DND-41 (cell line): ENCODE results near the gene ASH1L.
"Not testable (repeated sequence)": the region's sequence is repeated elsewhere in the genome, so short reads cannot be mapped to it uniquely, and the experiment has no call there.

ENCODE experiments used
- ATAC-seq: fragments of 200-7000 bp; cut with Tn5 transposase; 3 replicates; pipeline ENCODE4 v1.9.1; 2021; ENCODE audit warnings: low read depth; ENCODE audit not compliant: insufficient read depth
- DNase-seq: peaks from one replicate; pipeline ENCODE4 v3.0.0-alpha.2; 2020
- H2AFZ ChIP-seq: 2 replicates; pipeline ENCODE4 v1.6.0; 2012; ENCODE audit warnings: low read depth, low read length
- H3K27ac ChIP-seq: 2 replicates; pipeline ENCODE4 v1.5.1; 2012; ENCODE audit warnings: low read length, inconsistent platforms
- H3K27me3 ChIP-seq: fragments of 200-600 bp; sonication (generic); 2 replicates; pipeline ENCODE4 v1.6.0; 2012; ENCODE audit warnings: low read length, mild to moderate bottlenecking, inconsistent platforms; ENCODE audit not compliant: insufficient read depth, poor library complexity
- H3K36me3 ChIP-seq: 2 replicates; pipeline ENCODE4 v1.5.1; 2012; ENCODE audit warnings: low read length, inconsistent platforms; ENCODE audit not compliant: insufficient read depth
- H3K4me1 ChIP-seq: 2 replicates; pipeline ENCODE4 v1.5.1; 2012; ENCODE audit warnings: mild to moderate bottlenecking, low read length; ENCODE audit not compliant: insufficient read depth
- H3K4me2 ChIP-seq: 2 replicates; pipeline ENCODE4 v1.6.0; 2012; ENCODE audit warnings: mild to moderate bottlenecking, moderate library complexity, low read length, inconsistent platforms; ENCODE audit not compliant: insufficient read depth
- H3K4me3 ChIP-seq, 2 experiments: fragments of 200-600 bp in 1 of 2; shearing (Covaris generic) in 1 of 2; 2 replicates each; pipeline ENCODE4 v1.5.1; 2012 to 2016; ENCODE audit warnings: inconsistent platforms in 2 of 2, low read length in 2 of 2, mild to moderate bottlenecking in 2 of 2, low read depth in 1 of 2, moderate library complexity in 1 of 2
- H3K79me2 ChIP-seq: 2 replicates; pipeline ENCODE4 v1.6.0; 2012; ENCODE audit warnings: low read length, inconsistent platforms; ENCODE audit not compliant: insufficient read depth
- H3K9ac ChIP-seq: 2 replicates; pipeline ENCODE4 v1.6.0; 2012; ENCODE audit warnings: low read depth, mild to moderate bottlenecking, inconsistent platforms, low read length, moderate library complexity
- H3K9me3 ChIP-seq: 2 replicates; pipeline ENCODE4 v1.5.1; 2012; ENCODE audit warnings: low read length, moderate library complexity, mild to moderate bottlenecking, inconsistent platforms; ENCODE audit not compliant: insufficient read depth, severe bottlenecking
- H4K20me1 ChIP-seq: 2 replicates; pipeline ENCODE4 v1.6.0; 2012; ENCODE audit warnings: low read length; ENCODE audit not compliant: insufficient read depth
- EZH2 ChIP-seq: IDR thresholded peaks from 3 replicates; pipeline ENCODE4 v1.6.1; 2012; ENCODE audit warnings: borderline replicate concordance, low read depth, mild to moderate bottlenecking, moderate library complexity, low read length, inconsistent platforms; ENCODE audit not compliant: severe bottlenecking
- TF ChIP-seq, protein P1 (sequence below): IDR thresholded peaks from 2 replicates; pipeline ENCODE4 v1.5.1; 2012; ENCODE audit warnings: borderline replicate concordance, low read length, moderate library complexity, mild to moderate bottlenecking; ENCODE audit not compliant: poor library complexity, severe bottlenecking; ENCODE audit errors: extremely low read depth

The ASH1L gene

DNA sequence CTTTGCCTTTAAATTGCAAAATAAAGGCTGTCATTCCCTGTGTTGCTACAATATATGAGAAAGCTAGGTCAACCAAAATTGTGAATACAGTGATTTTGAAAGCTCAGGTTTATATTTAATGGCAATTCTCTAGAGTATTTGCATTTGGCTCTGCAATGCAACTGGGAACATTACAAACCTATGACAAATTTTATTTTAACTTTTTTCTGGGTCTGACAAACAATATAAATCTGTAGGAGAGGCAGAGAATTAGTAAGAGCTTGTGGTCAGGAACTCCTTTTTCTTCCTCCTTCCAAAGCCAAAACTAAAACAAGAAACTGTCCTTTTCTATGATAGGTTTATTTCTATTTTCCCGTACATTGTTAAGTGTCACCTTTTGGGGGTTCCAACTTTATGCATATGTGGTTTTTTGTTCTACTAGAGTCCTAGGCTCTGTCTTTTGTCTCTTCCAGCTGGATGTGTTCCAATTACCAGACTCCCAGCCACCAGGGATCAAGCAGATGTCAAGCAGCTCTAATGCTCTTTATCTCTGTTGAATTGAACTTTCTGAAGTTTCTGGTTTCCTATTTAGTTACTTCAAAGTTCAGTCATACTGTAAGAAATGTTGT lies 106.9 kb downstream of the ASH1L start:
- H3K27me3 ChIP-seq: no peaks in the 10 kb centered on the region
- no peaks in the 10 kb centered on the region for H3K4me1 ChIP-seq
- no peak overlapping the region for H3K9ac ChIP-seq
- peaks cover 48% of the 10 kb centered on the region for H3K36me3 ChIP-seq
- H4K20me1 ChIP-seq: no peaks in the 10 kb centered on the region
- no peak overlapping the region for H2AFZ ChIP-seq
- H3K79me2 ChIP-seq: no peaks in the 10 kb centered on the region
- TF ChIP-seq, protein P1, sequence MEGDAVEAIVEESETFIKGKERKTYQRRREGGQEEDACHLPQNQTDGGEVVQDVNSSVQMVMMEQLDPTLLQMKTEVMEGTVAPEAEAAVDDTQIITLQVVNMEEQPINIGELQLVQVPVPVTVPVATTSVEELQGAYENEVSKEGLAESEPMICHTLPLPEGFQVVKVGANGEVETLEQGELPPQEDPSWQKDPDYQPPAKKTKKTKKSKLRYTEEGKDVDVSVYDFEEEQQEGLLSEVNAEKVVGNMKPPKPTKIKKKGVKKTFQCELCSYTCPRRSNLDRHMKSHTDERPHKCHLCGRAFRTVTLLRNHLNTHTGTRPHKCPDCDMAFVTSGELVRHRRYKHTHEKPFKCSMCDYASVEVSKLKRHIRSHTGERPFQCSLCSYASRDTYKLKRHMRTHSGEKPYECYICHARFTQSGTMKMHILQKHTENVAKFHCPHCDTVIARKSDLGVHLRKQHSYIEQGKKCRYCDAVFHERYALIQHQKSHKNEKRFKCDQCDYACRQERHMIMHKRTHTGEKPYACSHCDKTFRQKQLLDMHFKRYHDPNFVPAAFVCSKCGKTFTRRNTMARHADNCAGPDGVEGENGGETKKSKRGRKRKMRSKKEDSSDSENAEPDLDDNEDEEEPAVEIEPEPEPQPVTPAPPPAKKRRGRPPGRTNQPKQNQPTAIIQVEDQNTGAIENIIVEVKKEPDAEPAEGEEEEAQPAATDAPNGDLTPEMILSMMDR: no peak
- H3K4me2 ChIP-seq: no peak overlapping the region
- H3K9me3 ChIP-seq: no peaks in the 10 kb centered on the region
- no peak overlapping the region for H3K27ac ChIP-seq
- no peak for ATAC-seq
- no peak for DNase-seq
- H3K4me3 ChIP-seq: no peak overlapping the region

DNA sequence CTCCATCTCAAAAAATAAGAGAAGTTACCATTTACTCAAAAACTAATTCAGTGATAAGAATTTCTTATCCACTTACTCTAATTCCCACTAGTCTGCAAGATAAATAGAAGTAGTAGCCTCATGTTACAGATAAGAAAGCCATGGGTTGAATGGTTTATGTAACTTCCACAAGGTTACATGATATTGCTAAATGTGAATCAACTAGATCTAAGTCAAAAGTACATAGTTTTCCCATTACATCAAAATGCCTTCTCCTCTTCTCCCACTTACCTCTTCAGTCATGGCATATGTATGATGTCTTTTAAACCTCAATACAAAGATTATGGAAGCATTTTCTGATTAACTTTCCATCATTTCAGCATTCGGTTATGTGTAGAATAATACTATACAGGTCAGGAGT lies 108.5 kb downstream of the ASH1L start:
- Histone ChIP-seq H3K27ac (no peak overlapping the region), H2AFZ (no peak overlapping the region), H3K79me2 (no peaks in the 10 kb centered on the region), H3K9ac (no peak overlapping the region), H3K27me3 (no peaks in the 10 kb centered on the region), H3K36me3 (peaks cover 50% of the 10 kb centered on the region), H3K4me2 (no peak overlapping the region), H3K9me3 (no peaks in the 10 kb centered on the region), H3K4me3 (no peak overlapping the region), H4K20me1 (no peaks in the 10 kb centered on the region), H3K4me1 (no peaks in the 10 kb centered on the region)
- TF ChIP-seq, protein P1: no peak
- no peak for TF ChIP-seq EZH2
- DNase-seq: no peak
- no peak for ATAC-seq

DNA sequence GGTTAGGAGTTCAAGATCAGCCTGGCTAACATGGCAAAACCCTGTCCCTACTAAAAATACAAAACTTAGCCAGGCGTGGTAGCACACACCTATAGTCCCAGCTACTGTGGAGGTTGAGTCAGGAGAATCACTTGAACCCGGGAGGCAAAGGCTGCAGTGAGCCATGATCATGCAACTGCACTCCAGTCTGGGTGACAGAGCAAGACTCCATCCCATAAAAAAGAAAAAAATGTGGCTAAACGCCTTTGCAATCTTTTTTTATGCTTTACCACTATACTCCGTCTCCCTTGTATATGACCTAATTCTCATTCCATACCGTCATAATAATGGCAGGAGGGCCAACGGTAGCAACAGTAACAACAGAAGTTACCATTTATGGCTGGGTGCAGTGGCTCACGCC lies 109.5 kb downstream of the ASH1L start:
- Histone ChIP-seq H4K20me1 (no peaks in the 10 kb centered on the region), H3K79me2 (no peaks in the 10 kb centered on the region), H3K9ac (no peak overlapping the region), H3K27ac (no peak overlapping the region), H3K9me3 (no peaks in the 10 kb centered on the region), H3K36me3 (peaks cover 45% of the 10 kb centered on the region), H3K4me3 (no peak overlapping the region), H2AFZ (no peak overlapping the region), H3K27me3 (no peaks in the 10 kb centered on the region), H3K4me1 (no peaks in the 10 kb centered on the region), H3K4me2 (no peak overlapping the region)
- ATAC-seq: no peak
- TF ChIP-seq, protein P1: no peak
- TF ChIP-seq EZH2: no peak
- DNase-seq: no peak

DNA sequence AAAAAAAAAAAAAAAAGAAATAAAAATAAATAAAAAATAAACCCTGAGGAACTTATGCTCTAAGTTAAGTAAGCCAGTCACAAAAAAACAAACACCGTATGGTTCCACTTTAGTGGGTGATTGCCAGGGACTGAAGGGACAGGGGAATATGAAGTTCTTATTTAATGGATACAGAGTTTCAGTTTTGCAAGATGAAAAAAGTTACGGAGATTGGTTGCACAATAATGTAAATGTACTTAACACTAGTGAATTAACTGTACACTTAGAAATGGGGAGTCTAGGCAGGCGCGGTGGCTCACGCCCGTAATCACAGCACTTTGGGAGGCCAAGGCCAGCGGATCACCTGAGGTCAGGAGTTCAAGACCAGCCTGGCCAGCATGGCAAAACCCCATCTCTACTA lies 111.4 kb downstream of the ASH1L start:
- H3K79me2 ChIP-seq: no peaks in the 10 kb centered on the region
- peaks cover 34% of the 10 kb centered on the region for H3K36me3 ChIP-seq
- H3K27ac ChIP-seq: no peak overlapping the region
- no peak overlapping the region for H3K9ac ChIP-seq
- no peak overlapping the region for H3K4me2 ChIP-seq
- DNase-seq: no peak
- H3K27me3 ChIP-seq: no peaks in the 10 kb centered on the region
- no peaks in the 10 kb centered on the region for H4K20me1 ChIP-seq
- TF ChIP-seq, protein P1: no peak
- TF ChIP-seq EZH2: no peak
- no peak overlapping the region for H3K4me3 ChIP-seq
- no peak for ATAC-seq
- H2AFZ ChIP-seq: no peak overlapping the region
- H3K4me1 ChIP-seq: no peaks in the 10 kb centered on the region
- no peaks in the 10 kb centered on the region for H3K9me3 ChIP-seq

DNA sequence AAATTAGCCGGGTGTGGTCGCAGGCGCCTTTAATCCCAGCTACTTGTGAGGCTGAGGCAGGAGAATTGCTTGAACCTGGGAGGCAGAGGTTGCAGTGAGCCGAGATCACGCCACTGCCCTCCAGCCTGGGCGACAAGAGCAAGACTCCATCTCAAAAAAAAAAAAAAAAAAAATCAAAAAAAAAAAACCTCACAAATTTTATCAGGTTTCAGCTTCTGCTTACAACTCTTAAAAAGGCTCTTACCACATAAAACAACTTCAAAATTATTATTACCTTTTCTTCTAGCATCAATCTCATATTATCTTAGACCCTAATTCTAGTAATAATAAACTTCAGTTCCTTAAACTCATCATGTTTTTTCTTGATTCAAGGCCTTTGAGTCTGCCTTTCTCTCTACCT lies 120.2 kb downstream of the ASH1L start:
- not testable (repeated sequence) for H3K4me1 ChIP-seq, ATAC-seq, H3K9me3 ChIP-seq, H3K4me3 ChIP-seq, H3K27me3 ChIP-seq, H2AFZ ChIP-seq, H3K4me2 ChIP-seq, DNase-seq, H3K27ac ChIP-seq, H3K9ac ChIP-seq, H4K20me1 ChIP-seq, H3K79me2 ChIP-seq
- H3K36me3 ChIP-seq: peaks cover 20% of the 10 kb centered on the region
